Measurements from ENCODE around the gene STOML3.

The STOML3 gene

DNA sequence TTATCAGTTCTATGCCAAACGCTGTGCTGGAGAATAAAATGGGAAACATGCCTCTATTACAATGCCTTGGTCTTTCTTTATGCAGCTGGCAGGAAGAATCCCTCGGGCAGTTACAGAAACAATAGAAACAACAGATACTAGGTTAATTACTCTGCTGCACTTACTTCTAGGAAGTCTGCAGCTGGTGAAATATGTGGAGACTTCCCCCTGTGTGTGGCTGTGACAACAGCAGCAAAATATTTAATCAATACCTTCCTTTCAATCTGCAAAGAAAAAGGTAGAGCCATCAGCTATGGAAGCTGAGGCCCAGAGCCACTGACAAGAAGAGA lies 9.9 kb downstream of the STOML3 start:
- peak; percentile 39 to 83 for DNase-seq

DNA sequence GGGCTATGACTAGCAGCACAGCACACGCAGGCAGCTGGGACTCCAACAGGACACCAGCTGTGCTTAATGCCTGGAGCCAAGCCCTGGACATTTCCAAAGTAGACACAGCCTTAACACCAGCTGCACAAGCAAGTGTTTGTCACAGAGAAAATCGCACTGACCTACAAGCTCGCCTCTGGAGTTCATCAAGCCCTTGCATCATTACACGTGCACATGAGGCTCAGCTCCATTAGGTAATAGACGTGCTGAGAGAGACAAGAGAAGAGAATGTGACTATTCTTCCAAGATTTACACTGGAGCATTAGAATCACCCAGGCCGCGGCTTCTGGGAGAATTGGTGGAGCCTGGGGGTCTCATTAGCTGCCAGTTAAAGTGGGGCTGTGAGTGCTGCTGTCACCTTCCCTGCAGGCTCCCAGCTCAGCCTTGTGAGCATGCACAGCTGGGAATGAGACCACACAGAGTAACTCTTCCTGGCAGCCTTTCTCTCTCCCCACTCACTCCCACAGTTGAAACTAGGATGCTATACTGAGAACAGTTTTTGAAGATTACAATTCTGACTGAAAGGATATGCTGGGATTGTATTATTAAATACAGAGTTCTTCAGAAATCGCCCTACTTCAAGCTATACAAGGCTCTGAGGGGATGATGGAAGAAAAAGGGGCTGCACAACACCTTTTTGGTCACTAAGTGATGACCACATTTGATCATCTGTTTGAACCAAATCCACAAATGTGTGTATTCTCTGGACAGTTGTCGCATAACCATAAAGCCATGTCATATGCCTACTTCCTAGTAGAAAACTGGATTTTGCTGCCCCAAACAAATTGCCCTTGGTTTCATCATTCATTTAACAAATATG lies 10.5 kb downstream of the STOML3 start:
- peak; percentile 80 for DNase-seq

GRCh38 chr13:38970380-38971051 lies 20.1 kb downstream of the STOML3 start:
- DNase-seq, result no peak

- DNase-seq, result no peak
Measured at GRCh38 chr13:38969187-38969586, 21.4 kb downstream of the STOML3 start.

DNA sequence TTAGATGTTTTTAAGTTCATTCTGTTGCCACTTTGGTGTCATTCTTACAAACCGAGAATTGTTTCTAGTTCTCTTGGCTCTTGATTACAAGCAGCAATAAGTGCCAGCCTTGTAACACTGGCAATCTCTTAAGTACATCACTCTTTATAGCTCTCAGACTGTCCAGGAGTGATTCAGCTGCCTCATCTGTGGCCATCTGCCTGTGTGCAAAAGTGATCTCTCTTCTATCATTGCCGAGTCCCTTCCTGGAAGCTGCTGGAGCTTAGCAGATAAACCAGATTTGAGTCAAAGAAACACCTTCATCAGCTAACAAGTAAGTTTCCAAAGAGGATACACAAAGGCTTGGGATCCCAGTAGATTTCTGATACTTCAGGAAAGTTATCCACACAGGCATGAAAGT lies 23.2 kb downstream of the STOML3 start:
- DNase-seq, result no peak

DNA sequence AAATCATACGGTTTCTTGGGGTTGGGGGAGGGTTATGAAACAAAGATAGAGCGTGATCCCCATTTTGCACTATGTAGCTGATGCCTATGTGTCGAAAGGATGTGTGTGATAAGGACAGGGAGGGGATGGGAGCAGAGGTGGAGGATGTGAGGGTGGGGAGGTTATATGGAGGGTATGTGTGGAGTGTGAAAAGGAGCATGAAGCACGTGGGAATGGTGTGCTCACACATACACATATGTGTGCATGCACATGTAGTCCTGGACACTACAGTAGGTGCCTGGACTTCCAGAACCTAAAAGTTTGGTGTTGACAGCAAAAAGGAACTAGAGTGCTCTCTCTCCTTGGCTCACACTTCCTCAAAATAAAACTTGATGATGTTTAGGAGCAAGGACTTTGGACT lies 25.4 kb downstream of the STOML3 start:
- no peak for DNase-seq

DNA sequence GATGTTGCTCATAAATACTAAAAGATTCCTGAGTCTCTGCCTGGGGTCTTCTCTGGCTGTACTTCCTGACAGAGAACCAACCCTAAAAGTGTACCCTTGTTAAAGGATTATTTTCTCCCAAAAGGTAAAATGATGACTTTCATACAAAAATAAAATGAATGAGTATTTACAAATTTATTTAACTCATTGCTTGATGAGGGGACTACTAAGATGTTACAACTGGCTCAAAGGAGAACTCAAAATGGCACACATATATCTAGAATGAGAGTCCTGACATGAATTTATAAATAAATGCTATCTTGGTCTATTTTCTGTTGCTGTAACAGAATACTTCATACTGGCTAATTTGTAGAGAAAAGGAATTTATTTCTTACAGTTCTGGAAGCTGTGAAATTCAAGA lies 30.5 kb downstream of the STOML3 start:
- DNase-seq, result no peak

DNA sequence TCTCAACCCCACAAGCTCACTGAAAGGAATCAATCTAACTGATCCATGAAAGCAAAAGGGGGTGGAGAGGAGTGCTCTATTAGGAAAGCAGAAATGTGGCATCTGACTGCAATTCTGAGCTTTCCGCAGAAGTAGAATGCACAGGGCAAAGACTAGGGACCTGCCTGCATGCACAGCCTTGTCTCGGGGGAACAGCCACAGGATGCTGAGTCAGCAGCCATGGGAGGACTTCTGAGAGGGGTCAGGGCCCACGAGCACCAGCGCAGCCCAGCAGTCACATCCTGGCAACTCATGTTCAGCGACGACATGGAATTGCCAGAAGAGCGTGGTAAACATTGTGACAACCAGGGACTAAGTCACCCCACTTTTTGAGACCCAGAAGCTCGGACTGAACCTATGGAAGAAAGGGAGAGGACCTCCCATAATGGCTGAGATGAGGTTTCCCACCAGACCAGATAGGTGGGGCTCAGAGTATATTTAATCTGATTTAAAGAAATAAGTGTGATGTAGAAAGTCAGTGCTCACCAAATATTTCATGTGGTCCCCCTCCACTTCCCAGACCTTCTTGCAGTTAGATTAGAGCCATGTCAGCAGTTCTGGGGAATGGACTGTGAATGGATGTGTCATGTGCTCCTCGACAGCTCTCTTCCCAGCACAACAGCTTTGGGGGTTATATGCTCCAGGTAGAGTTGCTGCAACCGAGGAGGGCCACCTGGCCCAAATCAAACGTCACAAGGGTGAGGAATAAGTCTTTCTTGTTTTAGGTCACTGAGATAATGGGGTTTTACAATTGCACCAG lies 32.6 kb downstream of the STOML3 start:
- no peak for DNase-seq

DNA sequence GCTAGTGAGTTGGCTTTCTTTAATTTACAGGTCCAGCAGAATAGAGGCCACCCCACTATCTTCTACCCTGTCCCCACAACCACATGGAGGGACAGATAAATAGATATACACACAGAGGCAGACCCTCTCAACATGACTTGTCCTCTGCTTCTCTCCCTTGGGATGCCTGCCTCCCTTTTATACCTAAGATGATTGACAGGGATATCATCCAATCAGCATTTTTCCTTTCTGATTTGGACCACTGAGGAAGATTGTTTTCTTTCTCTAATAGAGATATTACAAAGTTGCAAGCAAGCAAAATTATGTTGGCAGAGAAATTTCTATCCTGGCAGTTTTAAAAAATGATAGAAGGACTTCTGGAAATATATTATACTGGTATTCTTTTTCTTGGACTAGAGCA lies 35.8 kb downstream of the STOML3 start:
- no peak for DNase-seq

- DNase-seq, result no peak
Measured at GRCh38 chr13:38954291-38954690, 36.3 kb downstream of the STOML3 start.

- no peak for DNase-seq
Measured at GRCh38 chr13:38952827-38953226, 37.8 kb downstream of the STOML3 start.

DNA sequence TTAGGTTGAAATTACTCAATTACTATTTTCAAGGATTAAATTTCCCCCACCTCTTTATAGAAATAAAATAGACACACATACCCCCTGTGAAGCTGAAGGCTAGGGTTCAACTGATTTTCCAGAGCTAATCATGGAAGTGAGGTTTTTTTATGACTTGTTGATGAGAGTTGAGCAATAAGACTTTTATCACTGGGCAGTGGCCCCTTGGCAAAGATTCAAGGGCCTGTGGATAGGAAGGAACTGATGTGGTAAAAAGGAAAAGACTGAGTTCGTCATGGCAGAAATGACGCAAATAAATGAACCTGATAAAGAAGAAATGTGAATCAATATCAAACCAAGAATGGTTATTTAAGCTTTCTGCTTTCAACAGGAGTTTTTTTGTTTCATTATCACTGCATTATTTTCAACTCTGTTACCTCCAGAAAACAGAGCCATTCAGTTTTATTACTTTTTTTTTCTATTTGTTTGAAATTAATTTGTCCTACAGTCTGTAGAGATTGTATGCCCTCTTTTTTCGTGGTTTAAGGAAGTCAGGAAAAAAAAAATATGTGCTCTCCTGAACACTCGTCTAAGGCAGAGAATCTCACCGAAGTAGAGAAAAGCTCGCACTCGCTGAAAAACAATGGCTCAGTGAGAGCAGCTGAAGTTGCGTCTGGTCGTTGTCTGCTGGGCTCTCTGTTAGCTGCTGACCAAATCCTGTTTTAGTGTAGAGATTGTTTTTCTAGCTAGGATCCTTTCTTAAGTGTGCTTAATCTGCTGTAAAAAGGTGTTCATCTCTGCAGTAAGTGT lies 38.9 kb downstream of the STOML3 start:
- DNase-seq, result no peak

DNA sequence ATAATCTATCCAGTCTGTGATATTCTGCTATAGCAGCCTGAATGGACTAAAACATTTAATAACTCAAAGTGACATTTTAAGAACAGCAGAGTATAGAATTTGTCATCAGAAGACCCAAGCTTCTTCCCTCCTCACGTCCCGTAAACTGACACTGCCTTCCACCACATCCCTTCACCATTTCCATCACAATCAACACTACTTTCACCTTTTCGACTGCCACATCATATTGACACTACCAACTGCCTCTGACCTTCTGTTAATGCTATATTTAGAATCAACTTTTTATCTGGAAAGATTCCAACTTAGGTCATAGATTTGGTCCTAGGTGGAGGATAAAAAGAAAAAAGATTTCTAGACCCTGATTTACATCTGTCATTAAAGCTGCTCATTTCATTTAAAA lies 39.6 kb downstream of the STOML3 start:
- DNase-seq, result no peak

GRCh38 chr13:38947054-38947453 lies 43.6 kb downstream of the STOML3 start:
- DNase-seq, result no peak

- DNase-seq, result no peak
Measured at GRCh38 chr13:38944219-38944618, 46.4 kb downstream of the STOML3 start.

DNA sequence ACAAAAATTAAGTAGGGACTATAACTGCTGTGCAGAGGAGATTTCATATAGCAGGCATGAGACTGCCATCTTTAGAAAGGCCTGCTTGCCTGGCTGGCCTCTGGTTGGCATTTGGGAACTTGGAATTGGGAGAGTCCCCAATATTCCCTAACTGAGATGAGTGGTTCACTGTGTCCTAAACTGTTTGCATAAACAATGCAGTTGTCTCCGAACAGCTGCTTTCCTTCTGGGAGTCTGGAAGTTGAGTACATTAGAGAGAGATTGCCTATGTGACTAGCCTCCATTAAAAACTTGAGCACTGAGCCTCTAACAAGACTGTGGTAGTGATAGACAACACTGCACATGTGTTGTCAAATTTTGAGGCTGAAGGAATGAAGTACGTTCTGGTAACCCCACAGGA lies 47.4 kb downstream of the STOML3 start:
- DNase-seq, result no peak

- DNase-seq, result no peak
Measured at GRCh38 chr13:38941353-38941945, 49.2 kb downstream of the STOML3 start.

DNA sequence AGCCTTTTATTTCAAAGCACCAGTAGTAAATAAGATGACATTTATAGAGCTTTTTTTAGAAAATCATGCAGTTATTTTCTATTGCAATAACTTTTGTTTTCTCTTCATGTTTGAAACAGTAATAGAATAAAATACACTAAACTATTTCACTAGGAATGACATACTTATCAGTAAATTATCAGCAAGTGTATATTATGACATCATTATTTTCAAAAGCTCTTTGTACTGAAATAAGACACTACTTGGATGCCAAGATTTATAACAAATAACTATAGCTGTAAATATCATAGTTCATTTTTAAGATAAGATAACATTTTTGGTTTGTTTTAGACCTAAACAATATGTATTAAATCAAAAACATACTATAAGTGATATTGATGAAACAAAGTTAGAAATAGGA lies 56.8 kb downstream of the STOML3 start:
- DNase-seq, result no peak

DNA sequence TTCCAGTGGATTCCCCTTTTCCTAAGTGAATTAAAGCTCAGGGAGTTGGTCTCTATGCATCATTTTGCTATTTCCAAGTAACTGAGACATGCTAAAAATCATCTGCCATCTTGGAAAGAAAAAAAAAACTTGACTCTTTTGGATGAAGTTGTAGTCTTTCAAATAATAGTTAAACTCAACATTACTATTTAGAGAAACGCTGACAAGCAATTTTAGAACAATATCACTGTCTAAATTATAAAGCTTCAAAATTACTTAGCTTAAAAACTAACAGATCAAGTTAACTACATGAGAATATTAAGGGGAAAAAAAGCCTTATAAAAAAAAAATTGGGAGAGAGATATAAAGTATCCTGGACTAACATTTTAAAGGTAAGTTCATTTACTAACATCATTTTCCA lies 68.5 kb downstream of the STOML3 start:
- no peak for DNase-seq

GRCh38 chr13:38921081-38921480 lies 69.5 kb downstream of the STOML3 start:
- DNase-seq, result no peak

Data from NCI-H1930 (cell line).